HG03280 (cell line): ENCODE data around the gene VAC14.
A peak's percentile ranks its signal among the peaks of the same experiment; 100 is the strongest.
"Not testable (repeated sequence)": the region's sequence is repeated elsewhere in the genome, so short reads cannot be mapped to it uniquely, and the experiment has no call there.

Source experiments
- ATAC-seq: cut with Tn5 transposase; IDR thresholded peaks from one replicate; pipeline ENCODE4 v1.9.1; 2021; ENCODE audit warnings: mild to moderate bottlenecking, moderate library complexity; ENCODE audit not compliant: unreplicated experiment

Gene VAC14

DNA sequence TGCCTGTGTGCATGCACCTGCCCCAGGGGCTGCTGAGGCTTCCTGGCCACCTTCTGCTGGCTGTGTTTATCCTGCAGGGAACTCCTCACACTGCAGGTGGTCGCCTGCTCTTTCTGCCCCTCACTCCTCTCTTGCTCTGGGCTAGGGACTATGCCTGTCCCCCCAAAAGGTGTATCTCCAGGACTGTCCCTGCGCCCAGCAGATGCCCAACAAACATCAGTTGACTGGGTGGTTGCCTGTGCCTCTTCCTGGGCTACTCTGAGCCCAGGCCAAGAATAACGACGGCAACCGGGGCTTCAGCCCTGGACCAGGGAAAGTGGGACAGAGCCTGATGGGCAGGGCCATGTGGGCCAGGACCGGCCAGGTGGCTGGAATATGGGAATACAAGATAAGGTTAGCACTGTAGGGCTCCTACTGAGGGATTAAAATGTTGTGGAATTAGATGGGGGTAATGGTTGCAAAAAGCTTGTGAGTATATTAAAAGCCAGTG is 55.4 kb downstream of the VAC14 start:
- no peak for ATAC-seq

DNA sequence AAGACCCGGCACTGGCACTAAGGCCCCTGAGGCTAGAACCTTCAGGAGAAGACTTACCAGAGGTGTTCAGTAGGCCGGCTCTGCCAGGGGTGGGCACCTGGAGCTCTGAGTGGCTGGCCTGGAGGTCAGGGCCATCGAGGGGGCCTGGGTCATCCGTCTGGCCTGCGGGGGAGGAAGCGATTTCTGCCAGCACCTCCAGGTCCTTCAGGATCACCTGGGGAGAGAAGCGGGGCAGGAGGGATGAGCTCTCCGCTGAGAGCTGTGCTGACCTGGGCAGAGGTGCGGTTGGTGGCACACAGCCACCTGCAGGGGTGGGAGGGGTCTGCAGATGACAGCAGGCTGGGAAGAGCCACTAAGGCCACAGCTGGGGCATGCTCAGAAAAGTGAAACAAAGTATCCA is 56.6 kb downstream of the VAC14 start:
- ATAC-seq: no peak

DNA sequence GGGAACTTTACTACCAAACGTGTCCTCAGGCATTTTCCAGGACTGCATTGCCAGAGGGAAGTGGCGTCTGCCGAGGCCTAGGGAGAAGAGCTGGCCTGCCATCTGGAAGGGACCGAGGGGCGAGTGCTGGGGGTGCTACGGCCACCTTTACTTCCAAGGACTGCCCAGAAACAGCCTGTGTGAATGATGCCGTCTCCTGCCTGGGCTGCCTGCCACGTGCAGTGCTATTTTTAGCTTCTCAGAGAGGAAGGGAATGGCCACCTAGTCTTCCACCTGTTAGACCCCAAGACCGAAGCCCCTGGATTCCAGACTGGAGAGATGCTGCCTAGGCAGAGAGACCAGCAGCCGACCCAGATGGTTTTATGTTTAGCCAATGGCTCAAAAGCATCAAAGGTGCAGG is 57.2 kb downstream of the VAC14 start:
- no peak for ATAC-seq

DNA sequence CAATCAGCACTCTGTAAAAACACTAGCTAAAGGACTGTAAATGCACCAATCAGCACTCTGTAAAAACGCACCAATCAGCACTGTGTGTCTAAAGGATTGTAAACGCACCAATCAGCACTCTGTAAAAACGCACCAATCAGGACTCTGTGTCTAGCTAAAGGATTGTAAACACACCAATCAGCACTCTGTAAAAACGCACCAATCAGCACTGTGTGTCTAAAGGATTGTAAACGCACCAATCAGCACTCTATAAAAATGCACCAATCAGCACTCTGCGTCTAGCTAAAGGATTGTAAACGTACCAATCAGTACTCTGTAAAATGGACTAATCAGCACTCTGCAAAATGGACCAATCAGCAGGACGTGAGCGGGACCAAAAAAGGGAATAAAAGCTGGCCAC is 58.0 kb downstream of the VAC14 start:
- not testable (repeated sequence) for ATAC-seq

DNA sequence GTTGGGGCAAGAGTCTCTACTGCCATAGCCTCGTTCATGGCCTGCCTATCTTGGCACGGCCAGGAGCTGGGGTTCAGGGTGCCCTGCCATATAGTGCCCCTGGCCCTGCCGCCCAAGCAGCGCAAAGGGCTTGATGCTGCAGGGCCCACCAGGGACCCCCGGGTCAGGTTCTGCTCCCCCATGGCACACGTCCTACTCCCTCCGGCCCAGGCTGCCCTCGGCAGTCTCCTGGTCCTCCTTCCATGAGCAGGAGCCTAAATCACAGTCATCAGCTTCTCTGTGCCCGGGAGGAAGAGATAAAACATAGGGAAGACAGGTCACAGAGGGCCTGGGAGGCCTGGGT is 59.2 kb downstream of the VAC14 start:
- ATAC-seq: no peak

DNA sequence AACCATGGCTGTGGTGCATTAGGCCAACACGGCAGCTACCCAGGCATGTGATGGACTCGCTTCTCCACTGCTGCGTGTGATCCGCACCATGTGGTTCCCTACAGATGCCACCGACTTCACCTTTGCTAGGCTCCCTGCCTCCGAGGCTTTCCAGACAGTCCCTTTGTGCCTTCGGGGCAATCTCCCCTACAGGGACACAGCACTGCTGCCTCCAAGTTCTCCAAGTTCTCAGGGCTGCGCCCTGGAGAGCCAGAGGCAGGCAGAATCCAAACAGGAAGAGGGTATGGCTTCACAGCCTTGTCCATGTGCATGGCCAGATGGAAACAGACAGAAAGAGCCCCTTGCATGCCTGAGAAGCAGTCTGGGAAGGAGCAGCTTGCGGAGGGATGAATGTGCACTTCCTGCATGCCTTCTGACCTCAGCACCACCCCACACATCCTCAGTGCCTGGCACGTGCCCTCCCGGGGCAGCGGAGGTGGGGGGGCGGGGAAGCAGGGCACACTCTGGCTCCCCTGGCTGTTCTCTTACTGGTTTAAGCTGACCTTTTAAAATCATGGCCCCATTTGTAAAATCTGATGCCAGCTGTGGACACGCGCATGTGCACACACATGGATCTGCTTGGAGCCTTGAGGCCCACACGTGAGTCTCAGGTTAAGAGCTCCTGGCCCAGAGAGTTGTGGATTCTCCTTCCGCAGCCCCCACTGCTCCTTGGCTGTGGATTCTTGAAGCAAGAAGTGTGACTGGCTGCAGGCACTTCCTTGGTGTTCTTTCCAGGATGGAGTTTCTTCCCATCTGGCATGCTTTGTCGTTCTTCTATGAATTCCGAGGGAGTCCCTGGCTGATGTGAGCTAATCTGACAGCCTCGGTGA is 59.8 kb downstream of the VAC14 start:
- ATAC-seq: no peak

DNA sequence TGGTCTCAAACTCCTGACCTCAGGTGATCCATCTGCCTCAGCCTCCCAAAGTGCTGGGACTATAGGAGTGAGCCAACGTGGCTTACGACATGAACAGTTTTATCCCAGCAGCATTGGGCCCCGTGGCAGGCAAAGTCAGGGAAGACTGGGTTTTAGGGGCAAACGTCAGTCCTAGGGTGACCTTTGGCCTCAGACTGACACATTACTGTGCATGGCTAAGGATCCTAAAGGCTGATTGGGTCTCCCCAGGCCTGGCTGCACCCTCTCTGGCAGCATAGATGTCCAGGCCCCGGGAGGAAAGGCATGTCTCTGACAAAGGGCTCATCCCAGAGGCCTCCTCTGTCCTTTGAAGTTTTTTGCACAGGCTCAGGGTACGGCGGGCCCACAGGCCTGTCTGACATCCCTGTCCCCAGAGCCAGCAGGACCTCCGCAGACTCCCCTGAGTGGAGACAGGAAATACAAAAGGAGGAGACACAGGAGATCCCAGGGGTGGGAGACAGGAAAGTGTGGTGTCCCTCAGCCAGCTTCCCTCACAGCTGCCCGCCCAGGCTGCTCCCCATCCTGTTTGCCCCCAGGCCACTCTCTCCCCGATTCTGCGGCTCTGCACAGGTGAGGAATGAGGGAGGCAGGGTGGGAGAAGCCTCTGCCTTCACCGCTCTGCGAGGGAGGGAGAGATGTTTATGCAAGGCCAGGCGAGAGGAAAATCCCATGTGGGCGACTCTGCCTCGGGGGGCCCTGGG is 60.6 kb downstream of the VAC14 start:
- no peak for ATAC-seq

DNA sequence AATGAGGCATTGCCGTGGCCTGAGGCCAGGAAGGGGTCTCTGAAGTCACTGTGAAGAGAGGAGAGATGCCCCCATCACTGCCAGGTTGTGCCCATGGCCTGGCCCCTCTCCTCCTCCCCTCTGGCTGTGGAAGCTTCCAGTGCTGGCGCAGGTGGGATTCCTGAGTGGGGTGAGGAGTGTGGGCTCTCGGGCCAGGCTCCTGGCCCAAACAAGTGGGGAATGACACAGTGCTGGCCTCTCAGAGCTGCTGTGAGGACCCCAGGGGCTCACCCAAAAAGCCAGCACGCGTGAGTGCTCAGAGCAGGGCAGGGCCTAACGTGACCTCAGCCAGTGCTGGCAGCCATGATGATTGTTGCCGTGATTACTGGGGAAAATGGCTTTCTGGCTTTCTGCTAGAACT is 61.6 kb downstream of the VAC14 start:
- no peak for ATAC-seq

DNA sequence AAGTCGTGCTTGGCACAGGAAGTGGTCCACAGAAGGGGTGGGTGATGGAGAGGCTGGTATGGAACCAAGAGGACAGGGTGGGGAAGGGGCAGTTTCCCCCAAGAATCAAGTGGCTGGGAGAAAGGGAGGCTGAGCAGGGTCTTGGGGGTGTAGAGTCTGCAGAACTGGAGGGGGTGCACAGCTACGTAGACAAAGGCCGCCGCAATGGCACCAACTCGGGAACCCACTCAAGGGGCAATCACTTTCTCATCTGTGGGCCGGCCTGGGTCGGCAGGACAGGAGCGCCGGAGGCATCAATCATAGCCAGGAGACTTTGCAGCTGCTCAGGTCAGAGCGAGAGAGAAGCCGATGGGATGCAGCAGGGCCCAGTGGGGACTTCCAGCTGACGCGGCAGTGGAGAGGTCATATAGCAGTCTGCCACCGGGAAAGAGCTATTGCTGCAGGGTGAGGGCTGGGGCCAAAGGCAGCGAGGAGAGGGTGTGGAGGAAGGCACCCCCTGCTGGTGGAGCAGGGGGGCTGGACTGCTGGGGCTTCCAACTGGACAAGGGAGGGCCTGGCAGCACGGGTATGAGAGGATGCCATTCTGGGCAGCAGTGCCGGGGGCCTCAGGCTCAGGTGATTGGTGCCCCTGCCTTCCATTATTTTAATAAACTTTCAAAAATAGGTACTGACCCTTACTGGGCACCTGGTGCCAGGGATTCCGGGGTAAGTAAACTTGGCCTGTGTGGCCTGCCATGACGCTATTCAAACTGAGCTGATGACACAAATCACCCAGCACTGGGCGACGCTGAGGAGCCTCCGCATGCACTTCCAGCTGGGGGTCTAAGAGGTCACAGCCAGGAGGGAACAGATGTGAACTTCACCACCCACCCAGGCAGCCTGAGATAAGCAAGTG is 62.6 kb downstream of the VAC14 start:
- ATAC-seq: no peak

DNA sequence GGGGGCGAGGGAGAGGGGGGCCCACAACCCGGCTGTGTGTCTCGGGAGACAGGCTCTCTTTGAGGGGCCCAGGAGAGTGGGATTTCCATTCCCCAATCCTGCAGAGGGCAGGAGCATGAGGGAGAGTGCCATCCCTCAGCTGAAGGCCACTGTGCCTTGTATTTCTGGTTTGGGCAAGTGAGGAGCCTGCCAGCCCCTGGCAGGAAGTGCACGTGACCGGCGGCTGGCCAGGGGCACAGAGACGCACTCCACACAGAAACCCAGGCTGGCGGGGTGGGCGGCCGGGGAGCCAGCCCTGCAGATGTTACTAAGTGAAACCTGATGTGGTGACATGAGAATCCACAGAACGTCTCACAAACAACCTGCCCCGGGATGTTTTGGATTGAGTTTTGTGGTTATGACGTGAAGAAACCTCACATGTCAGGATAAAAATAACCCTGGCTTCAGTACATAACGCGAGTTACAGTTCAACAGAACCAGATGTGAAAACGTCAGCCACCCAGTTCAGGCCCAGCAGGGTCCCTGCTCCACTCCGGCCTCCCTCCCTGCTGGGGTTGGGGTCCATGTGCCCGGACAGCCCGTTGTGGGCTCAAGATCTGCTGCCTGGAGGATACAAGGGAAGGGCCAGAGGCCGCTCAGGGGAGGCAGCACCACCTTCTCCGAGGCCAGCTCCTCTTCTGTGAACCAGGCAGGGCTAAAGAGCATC is 63.4 kb downstream of the VAC14 start:
- ATAC-seq: peak; percentile 89

DNA sequence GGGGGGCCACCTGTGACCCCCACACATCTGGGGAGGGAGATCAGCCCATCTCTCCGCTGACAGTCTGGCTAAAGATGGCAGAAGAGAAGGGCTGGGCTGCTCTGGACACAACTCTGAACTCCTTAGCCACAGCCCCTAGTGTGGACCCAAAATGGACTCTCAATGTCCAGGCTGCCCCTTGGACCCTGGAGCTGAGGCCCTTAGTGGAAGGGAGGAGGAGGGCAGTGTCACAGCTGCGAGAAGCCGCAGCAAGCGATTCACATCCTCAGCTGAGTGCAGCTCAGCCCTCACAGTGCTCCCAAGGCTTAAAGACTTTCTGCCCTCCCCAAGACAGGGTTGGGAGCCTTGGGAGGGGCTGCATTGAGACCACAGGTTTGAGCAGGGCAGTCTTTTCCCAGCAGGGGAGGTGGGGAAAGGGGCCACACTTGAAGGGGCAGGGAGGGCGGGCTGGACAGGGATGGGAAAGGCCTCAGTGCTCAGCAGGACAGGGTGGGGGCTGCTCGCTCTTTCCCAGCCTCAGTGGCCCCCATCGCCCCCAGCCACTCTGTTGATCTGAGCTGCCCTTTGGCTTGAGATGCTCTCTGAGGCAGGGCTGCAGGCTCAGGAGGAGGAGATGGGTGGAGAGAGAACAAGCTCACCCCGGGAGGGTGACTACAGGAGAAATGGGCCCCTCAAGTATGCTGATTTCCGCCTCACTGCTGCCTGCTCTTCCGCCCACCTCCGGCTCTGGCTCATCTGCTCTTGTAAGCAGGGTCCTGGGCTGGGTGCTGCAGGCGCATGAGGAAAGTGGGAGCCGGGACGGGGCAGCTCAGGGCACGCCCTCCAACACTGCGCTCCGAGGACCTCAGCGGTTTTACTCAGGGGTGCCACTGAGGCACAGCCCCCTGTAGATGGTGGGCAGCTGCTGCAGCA is 64.2 kb downstream of the VAC14 start:
- ATAC-seq: no peak

DNA sequence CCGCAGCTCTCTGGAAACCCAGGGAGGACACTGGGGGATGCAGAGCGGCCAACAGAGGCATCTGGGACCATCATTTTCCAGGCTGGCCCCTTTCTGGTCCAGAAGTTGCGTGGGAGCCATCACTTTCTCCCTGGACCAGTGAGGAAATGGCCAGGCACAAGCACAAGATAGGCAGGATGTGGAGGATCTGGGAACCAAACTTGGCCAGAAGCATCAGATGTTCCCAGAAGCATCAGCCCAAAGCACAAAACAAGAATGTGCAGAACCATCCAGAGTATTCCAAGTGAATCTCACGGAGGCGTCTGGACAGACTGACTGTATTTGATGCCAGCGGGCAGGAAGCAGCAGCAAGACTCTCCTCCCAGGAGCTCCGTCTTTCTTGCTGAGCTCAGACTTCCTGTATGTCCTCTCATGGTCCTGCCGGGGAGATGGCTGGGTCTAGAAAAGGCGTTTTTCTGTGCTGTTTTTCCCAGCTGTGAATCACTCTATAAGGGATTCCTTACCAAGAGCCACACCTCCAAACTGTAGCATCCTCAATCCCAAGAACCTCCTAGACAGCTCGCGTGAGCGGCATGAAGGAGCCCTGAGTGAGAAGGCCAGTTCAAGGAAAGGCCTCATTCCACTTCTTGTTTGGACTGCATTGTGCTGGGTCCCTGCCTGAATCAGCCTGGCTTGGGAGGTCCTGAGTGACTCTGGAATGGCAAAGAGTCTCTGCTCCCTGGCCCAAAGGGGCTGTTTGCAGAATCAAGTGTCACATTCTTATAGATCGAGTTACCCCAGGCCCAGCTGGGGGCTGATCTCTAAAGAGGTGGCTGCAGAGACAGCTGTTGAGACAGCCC is 65.6 kb downstream of the VAC14 start:
- ATAC-seq: no peak

DNA sequence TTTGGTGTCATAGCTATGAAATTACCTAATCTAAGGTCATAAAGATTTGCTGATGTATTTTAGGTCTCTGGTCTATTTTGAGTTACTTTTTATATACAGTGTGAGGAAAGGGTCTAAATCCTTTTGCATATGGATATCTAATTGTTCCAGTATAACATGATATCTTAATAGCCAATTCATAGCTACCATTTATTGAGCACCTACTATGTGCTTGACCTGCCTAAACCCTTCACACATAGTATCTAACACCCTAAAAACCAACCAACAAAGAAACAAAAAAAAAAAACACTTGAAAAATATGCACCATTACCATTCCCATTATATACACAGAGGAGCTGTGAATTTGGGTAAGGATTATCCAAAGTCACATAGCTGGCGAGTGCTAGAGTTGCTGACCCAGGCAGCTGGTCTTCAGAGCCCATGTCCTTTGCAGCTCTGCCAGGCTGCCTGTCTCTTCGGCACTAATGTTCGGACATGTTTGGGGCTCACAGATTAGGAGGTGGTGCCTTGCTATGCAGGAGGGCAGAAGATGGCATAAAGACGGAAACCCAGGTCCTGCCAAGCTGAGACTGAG is 66.3 kb downstream of the VAC14 start:
- ATAC-seq: no peak

DNA sequence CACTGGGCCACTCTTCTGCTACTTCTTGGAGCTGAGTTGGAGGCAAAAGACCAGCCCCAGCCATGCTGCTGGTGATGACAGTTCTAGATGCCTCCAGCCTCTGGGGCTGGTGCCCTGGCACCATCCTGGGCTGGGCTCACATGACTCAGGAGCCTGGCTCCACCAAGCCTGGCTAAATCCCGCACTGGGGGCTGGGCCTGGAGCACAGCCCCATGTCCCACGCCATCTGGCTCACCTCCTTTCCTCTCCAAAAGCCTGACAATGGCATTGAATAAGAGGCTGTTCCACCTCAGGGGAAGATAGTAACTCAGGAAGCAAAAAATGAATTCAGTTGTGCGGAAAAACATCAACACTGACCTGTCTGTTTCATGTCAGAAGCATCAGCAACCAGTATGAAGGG is 70.0 kb downstream of the VAC14 start:
- no peak for ATAC-seq

DNA sequence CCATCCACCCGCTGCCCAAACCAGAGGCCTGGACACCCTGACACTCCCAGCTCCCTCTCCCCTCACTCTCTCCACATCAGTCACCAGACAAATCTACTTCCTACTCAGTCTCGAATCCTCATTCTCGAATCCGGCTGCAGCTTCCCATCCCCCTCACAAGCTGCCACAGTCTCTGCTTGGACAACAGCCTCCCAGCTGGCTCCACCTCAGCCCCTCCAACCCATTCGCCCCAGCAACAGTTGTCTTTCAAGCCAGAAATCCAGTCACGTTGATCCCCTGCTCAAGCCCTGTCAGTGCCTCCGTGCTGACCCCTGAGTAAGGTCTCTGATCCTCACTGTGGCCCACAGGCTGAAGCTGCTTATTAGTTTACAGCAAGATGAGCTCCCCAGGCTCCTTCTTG is 70.9 kb downstream of the VAC14 start:
- no peak for ATAC-seq

DNA sequence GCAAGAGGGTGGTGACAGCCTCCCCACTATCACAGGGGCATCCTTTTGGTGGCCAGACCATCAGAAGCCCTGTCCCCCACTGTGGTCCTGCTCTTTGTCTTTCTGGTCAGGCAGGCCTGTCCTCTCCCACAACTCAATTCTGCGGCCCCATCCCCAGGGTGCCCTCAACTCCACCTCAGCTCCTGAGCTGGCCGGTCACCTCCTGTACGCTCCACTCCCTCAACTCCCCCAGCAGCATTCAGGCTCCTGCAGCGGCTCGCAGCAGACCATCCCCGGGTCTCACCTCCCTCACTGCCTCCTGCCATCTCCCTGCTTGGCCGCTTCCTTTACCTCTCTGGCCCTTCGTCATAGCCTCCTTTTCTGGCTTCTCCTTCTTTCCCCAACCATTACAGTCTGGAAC is 71.7 kb downstream of the VAC14 start:
- ATAC-seq: no peak

DNA sequence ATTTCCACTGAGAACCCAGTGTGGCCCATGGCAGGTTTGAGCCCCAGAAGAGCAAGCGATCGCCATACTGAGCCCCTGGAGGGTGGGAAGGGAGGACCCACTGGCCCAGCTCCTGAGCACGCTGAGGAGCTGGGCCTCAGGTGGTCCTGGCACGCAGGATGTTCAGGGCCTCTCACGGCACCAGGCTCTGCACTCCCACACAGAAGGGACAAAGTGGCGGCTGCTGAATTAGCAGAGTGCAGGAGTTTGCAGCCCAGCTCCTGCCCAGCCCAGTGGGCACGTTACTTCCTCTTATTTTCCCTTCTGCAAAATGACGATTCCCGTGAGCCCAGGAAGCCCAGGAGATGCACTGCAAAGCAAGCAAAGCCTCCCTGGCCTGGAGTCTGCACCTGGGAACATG is 72.8 kb downstream of the VAC14 start:
- ATAC-seq: no peak

DNA sequence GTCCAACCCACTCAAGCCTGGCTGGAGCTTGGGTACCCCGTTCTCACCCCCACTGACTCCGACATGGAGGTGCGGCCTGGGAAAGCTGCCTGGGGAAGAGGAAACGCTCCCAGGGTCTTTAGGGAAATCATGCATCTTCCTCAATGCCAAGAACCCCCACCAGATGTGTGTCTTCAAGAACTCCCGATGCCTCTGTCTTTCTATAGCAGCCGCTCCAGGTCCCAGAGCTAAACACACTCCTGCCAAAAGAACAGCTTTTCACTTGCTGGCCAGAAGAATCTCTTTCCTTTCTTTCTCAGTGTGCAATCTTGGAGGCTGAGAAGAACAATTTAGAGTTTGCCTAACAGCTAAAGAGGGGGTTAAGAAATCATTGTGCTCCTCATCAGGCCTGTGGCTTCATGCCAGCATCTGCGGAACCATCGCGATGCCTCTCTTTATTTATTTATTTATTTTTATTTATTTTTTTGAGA is 74.0 kb downstream of the VAC14 start:
- ATAC-seq: no peak
